ENCODE results near the gene LRRIQ1. TPM values are rescaled to one million over a fixed set of nuclear protein-coding genes. Genes with fewer than 3 reads are reported as not detected.
"Not testable (repeated sequence)": the region's sequence is repeated elsewhere in the genome, so short reads cannot be mapped to it uniquely, and the experiment has no call there.

Gene LRRIQ1
- total RNA-seq, 1 donor from 2014 or later, result 10.6 TPM

GRCh38 chr12:85188619-85189018, 152.5 kb downstream of the LRRIQ1 start:
- H3K27ac Mint-ChIP-seq (ENCODE audit: unreplicated experiment), result no peak overlapping the region
- H3K4me3 Mint-ChIP-seq (ENCODE audit: unreplicated experiment), result no peak overlapping the region
- H3K36me3 Mint-ChIP-seq (ENCODE audit: unreplicated experiment), result no peaks in the 10 kb centered on the region
- H3K27me3 Mint-ChIP-seq (ENCODE audit: unreplicated experiment), result no peaks in the 10 kb centered on the region
- TF ChIP-seq CTCF (IDR thresholded peaks at IDR 0.05; ENCODE audit: partially characterized antibody, unreplicated experiment), result no peak
- no peaks in the 10 kb centered on the region for H3K9me3 Mint-ChIP-seq (ENCODE audit: unreplicated experiment)
- H3K4me1 Mint-ChIP-seq (ENCODE audit: low read depth, unreplicated experiment), result no peaks in the 10 kb centered on the region
- no peak for DNase-seq

- Mint-ChIP-seq H3K27me3 (ENCODE audit: unreplicated experiment) (no peaks in the 10 kb centered on the region), H3K4me1 (ENCODE audit: low read depth, unreplicated experiment) (no peaks in the 10 kb centered on the region), H3K36me3 (ENCODE audit: unreplicated experiment) (no peaks in the 10 kb centered on the region)
Measured at GRCh38 chr12:85190728-85191127, 154.6 kb downstream of the LRRIQ1 start.

GRCh38 chr12:85203809-85204208, 167.7 kb downstream of the LRRIQ1 start:
- H3K4me3 Mint-ChIP-seq (ENCODE audit: unreplicated experiment); H3K27ac Mint-ChIP-seq (ENCODE audit: unreplicated experiment); H3K36me3 Mint-ChIP-seq (ENCODE audit: unreplicated experiment); H3K9me3 Mint-ChIP-seq (ENCODE audit: unreplicated experiment); H3K4me1 Mint-ChIP-seq (ENCODE audit: low read depth, unreplicated experiment); DNase-seq; H3K27me3 Mint-ChIP-seq (ENCODE audit: unreplicated experiment): not testable (repeated sequence)

More at GRCh38 chr12:85190728-85191127, 154.6 kb downstream of the LRRIQ1 start:
- no peak for TF ChIP-seq CTCF (IDR thresholded peaks at IDR 0.05; ENCODE audit: partially characterized antibody, unreplicated experiment)
- DNase-seq, result no peak
- no peak overlapping the region for H3K4me3 Mint-ChIP-seq (ENCODE audit: unreplicated experiment)
- no peaks in the 10 kb centered on the region for H3K9me3 Mint-ChIP-seq (ENCODE audit: unreplicated experiment)
- H3K27ac Mint-ChIP-seq (ENCODE audit: unreplicated experiment), result no peak overlapping the region

- no peak for DNase-seq
- H3K36me3 Mint-ChIP-seq (ENCODE audit: unreplicated experiment), result peaks cover 8% of the 10 kb centered on the region
- no peak overlapping the region for H3K27ac Mint-ChIP-seq (ENCODE audit: unreplicated experiment)
- no peak for TF ChIP-seq CTCF (IDR thresholded peaks at IDR 0.05; ENCODE audit: partially characterized antibody, unreplicated experiment)
- H3K4me1 Mint-ChIP-seq (ENCODE audit: low read depth, unreplicated experiment), result no peaks in the 10 kb centered on the region
- peaks cover 4% of the 10 kb centered on the region for H3K9me3 Mint-ChIP-seq (ENCODE audit: unreplicated experiment)
- H3K4me3 Mint-ChIP-seq (ENCODE audit: unreplicated experiment), result no peak overlapping the region
- peaks cover 3% of the 10 kb centered on the region for H3K27me3 Mint-ChIP-seq (ENCODE audit: unreplicated experiment)
Measured at GRCh38 chr12:85206543-85206942, 170.4 kb downstream of the LRRIQ1 start.

- not testable (repeated sequence) for H3K4me3 Mint-ChIP-seq (ENCODE audit: unreplicated experiment)
Measured at GRCh38 chr12:85224339-85224738, 188.2 kb downstream of the LRRIQ1 start.

GRCh38 chr12:85225501-85225900, 189.3 kb downstream of the LRRIQ1 start:
- Mint-ChIP-seq H3K9me3 (ENCODE audit: unreplicated experiment) (no peaks in the 10 kb centered on the region), H3K4me1 (ENCODE audit: low read depth, unreplicated experiment) (no peaks in the 10 kb centered on the region), H3K36me3 (ENCODE audit: unreplicated experiment) (no peaks in the 10 kb centered on the region), H3K4me3 (ENCODE audit: unreplicated experiment) (no peak overlapping the region), H3K27me3 (ENCODE audit: unreplicated experiment) (peaks cover 1% of the 10 kb centered on the region), H3K27ac (ENCODE audit: unreplicated experiment) (no peak overlapping the region)
- TF ChIP-seq CTCF (IDR thresholded peaks at IDR 0.05; ENCODE audit: partially characterized antibody, unreplicated experiment), result no peak
- DNase-seq, result no peak

More at GRCh38 chr12:85224339-85224738, 188.2 kb downstream of the LRRIQ1 start:
- not testable (repeated sequence) for H3K27me3 Mint-ChIP-seq (ENCODE audit: unreplicated experiment); H3K27ac Mint-ChIP-seq (ENCODE audit: unreplicated experiment); H3K36me3 Mint-ChIP-seq (ENCODE audit: unreplicated experiment); H3K9me3 Mint-ChIP-seq (ENCODE audit: unreplicated experiment); H3K4me1 Mint-ChIP-seq (ENCODE audit: low read depth, unreplicated experiment); DNase-seq
